Naive B cell (primary cell): Measurements from ENCODE around the gene FAM200B. TPM values are rescaled to one million over a fixed set of nuclear protein-coding genes. Genes with fewer than 3 reads are reported as not detected.
A peak's percentile ranks its signal among the peaks of the same experiment; 100 is the strongest.

Experiments used
- ATAC-seq, 2 donors: fragments of 150-1000 bp; cut with Tn5 transposase; 2 replicates each; pipeline ENCODE4 v1.10.0; 2021; ENCODE audit warnings: low read depth in 2 of 2, mild to moderate bottlenecking in 2 of 2, moderate library complexity in 2 of 2
- DNase-seq: peaks from one replicate; pipeline ENCODE4 v3.0.0; 2022
- H3K27ac Mint-ChIP-seq, 6 donors: one replicate each; pipeline ENCODE4 v1.8.0; 2020 to 2022; ENCODE audit warnings: mild to moderate bottlenecking in 6 of 6, mixed read lengths in 6 of 6, moderate library complexity in 5 of 6, inconsistent platforms in 2 of 6
- H3K27me3 Mint-ChIP-seq, 3 donors: one replicate each; pipeline ENCODE4 v1.8.0; 2021 to 2022; ENCODE audit warnings: mixed read lengths in 3 of 3, mild to moderate bottlenecking in 1 of 3
- H3K36me3 Mint-ChIP-seq, 2 donors: one replicate each; pipeline ENCODE4 v1.8.0; 2020 to 2022; ENCODE audit warnings: mixed read lengths in 2 of 2, inconsistent platforms in 1 of 2, mild to moderate bottlenecking in 1 of 2
- H3K4me1 Mint-ChIP-seq, 3 donors: one replicate each; pipeline ENCODE4 v1.8.0; 2020 to 2022; ENCODE audit warnings: mixed read lengths in 3 of 3, inconsistent platforms in 1 of 3, mild to moderate bottlenecking in 1 of 3, moderate library complexity in 1 of 3
- H3K4me3 Mint-ChIP-seq, 8 donors: one replicate each; pipeline ENCODE4 v1.8.0; 2020 to 2022; ENCODE audit warnings: mild to moderate bottlenecking in 8 of 8, mixed read lengths in 8 of 8, moderate library complexity in 8 of 8, inconsistent platforms in 2 of 8
- H3K9me3 Mint-ChIP-seq, 7 donors: one replicate each; pipeline ENCODE4 v1.8.0; 2020 to 2022; ENCODE audit warnings: mixed read lengths in 7 of 7, mild to moderate bottlenecking in 5 of 7, inconsistent platforms in 2 of 7, moderate library complexity in 1 of 7
- polyA plus RNA-seq, 6 donors: library from polyadenylated mRNA; unstranded; fragments of 300-500 nt; fragmentation: Illumina TruSeq; gene quantifications; one replicate each; pipeline ENCODE4 v1.2.3, GENCODE V29; 2021; ENCODE audit warnings: low read depth in 6 of 6

FAM200B gene
- polyA plus RNA-seq, 6 donors from 2014 or later = 60.1 to 84.2 (median 72.1) TPM

DNA sequence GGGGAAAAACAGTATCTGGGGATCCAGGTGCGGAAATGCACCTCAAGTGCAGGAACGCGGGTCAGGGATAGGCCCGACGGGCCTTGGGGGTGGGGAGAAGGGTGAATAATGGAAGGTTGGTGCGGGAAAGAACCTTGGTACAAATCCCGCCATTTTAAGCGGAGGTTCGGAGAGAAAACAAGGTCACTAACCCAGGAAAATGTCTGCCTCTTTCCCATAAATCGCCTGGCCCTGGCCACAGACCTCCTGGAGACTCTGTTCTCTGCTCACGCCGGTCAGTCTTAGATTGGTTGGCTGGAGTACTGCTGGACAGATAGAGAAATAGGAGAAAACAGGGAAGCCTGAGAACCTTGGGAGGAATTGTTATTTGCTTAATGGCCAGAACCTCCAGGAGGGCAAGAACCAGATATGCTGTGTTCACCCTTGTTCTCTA is 25.6 kb upstream of the FAM200B start:
- peak overlapping the region; percentile 91 to 99 (median 96) for H3K27ac Mint-ChIP-seq
- no peaks in the 10 kb centered on the region for H3K9me3 Mint-ChIP-seq
- no peak for ATAC-seq
- peak overlapping the region; percentile 93 to 99 (median 96) for H3K4me3 Mint-ChIP-seq
- no peak for DNase-seq
- H3K36me3 Mint-ChIP-seq = no peaks in the 10 kb centered on the region
- no peaks in the 10 kb centered on the region for H3K27me3 Mint-ChIP-seq
- H3K4me1 Mint-ChIP-seq = peaks cover 21 to 38% (median 28%) of the 10 kb centered on the region in 3 donors

DNA sequence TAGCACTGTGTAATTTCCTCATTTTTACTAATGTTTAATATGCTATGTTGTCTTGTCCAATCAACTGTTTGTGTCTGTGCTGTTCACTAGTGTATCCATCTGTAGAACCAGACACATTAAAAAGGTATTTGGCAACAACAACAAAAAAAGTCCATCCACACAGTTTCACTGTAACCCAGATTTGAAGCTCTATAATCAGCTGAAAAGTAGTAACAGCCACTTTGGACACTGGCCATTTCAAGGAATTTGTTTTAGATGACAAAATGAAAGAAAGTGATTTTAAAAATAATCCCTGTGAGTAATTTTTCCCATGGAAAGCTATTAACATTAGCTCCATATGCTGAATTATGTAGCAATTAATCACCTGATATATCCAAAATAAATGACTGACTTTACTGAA is 24.3 kb upstream of the FAM200B start:
- Mint-ChIP-seq H3K27me3 (no peaks in the 10 kb centered on the region), H3K4me3 (peak overlapping the region in 2 of 8 donors; percentile 85 to 99), H3K4me1 (peaks cover 16 to 28% (median 20%) of the 10 kb centered on the region in 3 donors), H3K9me3 (no peaks in the 10 kb centered on the region), H3K36me3 (no peaks in the 10 kb centered on the region), H3K27ac (peak overlapping the region in 1 of 6 donors; percentile 91)
- ATAC-seq = no peak
- no peak for DNase-seq

DNA sequence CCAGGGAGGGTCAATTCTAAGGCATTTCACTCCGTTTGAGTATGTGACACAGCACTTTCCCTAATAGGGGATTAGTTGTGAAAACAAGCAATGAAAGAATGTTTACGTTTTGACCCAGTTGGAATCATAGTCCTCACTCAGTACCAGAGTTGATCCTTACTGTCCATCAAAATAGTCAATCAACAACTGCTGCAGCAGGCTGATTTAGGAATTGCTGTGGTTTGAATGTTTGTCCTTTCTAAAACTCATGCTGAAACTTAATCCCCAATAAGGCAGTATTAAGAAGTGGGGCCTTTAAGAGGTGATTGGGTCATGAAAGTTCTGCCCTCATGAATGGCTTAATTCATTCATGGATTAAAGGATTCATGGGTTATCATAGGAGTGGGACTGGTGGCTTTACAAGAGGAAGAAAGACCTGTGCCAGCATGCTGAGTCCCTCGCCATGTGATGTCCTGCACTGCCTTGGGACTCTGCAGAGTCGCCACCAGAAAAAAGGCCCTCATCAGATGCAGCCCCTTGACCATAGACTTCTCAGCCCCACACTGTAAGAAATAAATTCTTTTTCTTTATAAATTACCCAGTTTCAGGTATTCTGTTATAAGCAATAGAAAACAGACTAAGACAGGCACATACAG is 23.4 kb upstream of the FAM200B start:
- DNase-seq = no peak
- peak overlapping the region in 1 of 8 donors; percentile 99 for H3K4me3 Mint-ChIP-seq
- H3K27ac Mint-ChIP-seq = no peak overlapping the region
- no peaks in the 10 kb centered on the region for H3K9me3 Mint-ChIP-seq
- peaks cover 13 to 19% (median 17%) of the 10 kb centered on the region in 3 donors for H3K4me1 Mint-ChIP-seq
- H3K36me3 Mint-ChIP-seq = no peaks in the 10 kb centered on the region
- no peak for ATAC-seq
- no peaks in the 10 kb centered on the region for H3K27me3 Mint-ChIP-seq

DNA sequence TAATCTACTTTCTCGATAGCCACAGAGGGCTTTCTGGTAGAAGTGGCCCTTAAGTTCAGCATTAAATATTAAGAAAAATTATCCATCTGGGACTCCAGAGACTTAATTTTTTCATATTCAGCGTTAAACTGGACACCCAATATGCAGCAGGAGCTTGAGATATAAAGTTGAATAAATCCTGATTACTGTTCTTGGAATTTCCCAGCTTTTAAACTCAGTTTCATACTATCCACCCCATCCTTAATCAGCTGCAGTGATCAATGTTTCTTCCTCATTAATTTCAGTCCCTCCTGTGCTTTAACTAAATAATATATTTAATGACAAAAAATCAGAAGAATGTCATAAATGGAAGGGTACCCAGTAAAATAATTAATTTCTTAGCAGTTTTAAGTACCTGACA is 22.8 kb upstream of the FAM200B start:
- Mint-ChIP-seq H3K4me3 (no peak overlapping the region), H3K4me1 (peaks cover 8 to 14% (median 12%) of the 10 kb centered on the region in 3 donors), H3K36me3 (no peaks in the 10 kb centered on the region), H3K27ac (no peak overlapping the region), H3K9me3 (no peaks in the 10 kb centered on the region), H3K27me3 (no peaks in the 10 kb centered on the region)
- no peak for ATAC-seq
- DNase-seq = no peak

DNA sequence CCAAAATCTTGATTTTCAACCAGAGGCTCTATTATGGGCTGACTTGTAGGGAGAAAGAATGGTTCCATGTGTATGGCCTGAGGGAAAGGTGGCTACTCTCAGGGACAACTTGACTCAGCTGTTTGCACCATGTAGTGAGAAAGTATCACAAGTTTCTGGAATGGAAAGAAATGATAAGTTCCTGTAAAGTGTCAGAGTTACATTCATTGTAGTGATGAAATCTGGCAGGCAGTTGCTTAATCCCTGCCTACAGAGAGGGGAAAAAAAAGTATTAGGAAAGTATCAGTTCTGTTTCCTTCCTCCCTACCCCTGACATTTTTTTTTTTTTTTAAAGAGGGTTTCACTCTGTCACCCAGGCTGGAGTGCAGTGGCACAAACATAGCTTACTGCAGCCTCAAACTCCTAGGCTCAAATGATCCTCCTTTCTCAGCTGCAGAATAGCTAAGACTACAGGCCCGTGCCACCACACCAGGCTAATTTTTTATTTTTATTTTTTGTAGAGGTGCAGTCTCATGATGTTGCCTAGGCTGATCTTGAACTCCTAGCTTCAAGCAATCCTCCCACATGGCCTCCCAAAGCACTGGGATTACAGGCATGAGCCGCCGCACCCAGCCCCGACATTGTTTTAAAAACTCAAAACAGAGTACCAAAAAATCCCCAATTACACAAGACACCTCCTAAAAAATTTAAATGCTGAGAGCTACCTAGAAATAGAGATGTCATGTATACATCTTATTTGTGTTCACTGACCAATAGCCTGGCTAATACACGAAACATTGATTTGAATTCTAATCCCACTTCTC is 21.7 kb upstream of the FAM200B start:
- no peak for ATAC-seq
- H3K27ac Mint-ChIP-seq = no peak overlapping the region
- no peaks in the 10 kb centered on the region for H3K36me3 Mint-ChIP-seq
- H3K9me3 Mint-ChIP-seq = no peaks in the 10 kb centered on the region
- peaks cover 0 to 10% (median 6%) of the 10 kb centered on the region in 3 donors for H3K4me1 Mint-ChIP-seq
- DNase-seq = no peak
- no peak overlapping the region for H3K4me3 Mint-ChIP-seq
- H3K27me3 Mint-ChIP-seq = no peaks in the 10 kb centered on the region

DNA sequence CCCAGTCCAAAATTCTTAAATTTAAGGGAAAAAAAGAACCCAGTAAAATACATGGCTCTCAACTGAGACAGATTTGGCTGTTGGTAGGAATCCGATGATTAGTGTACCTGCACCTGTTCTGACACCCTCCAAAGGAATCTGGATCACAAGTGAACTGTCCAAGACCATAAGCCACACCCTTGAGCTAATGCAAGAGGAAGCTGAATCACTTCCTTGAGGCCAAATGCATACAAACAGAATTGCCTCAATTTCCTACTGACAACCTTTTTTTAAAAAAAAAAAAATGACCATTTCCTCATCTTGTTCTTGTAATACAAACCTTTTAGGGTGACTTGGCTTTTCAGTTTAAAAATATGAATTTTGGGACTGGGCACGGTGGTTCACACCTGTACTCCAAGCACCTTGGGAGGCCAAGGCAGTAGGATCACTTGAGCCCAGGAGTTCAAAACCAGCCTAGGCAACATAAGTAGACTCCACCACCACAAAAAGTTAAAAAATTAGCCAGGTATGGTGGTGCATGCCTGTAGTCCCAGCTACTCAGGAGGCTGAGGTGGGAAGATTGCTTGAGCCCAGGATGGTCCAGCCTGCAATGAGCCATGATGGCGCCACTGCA is 15.8 kb upstream of the FAM200B start:
- peaks cover 0 to 15% (median 15%) of the 10 kb centered on the region in 3 donors for H3K4me1 Mint-ChIP-seq
- H3K4me3 Mint-ChIP-seq = no peak overlapping the region
- no peaks in the 10 kb centered on the region for H3K9me3 Mint-ChIP-seq
- H3K27me3 Mint-ChIP-seq = no peaks in the 10 kb centered on the region
- no peaks in the 10 kb centered on the region for H3K36me3 Mint-ChIP-seq
- no peak overlapping the region for H3K27ac Mint-ChIP-seq
- ATAC-seq (no peak), DNase-seq (no peak)

DNA sequence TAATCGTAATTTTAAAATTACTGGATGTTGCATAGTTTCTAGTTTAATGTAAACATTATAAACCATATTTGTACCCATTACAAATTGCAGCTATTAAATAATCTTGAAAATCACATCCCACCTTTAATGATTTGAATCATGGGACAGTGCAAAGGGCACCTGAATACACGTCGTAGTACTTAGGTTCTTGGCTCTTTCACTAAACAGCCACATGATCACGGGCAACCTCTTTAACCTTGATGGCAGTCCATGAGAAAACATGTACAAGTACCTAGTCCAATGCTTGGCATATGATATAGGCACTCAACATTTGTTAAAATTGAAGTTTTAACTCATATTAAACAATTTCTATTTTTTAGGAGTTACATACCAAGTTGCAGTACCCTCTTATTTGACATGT is 14.6 kb upstream of the FAM200B start:
- H3K4me3 Mint-ChIP-seq = no peak overlapping the region
- H3K27me3 Mint-ChIP-seq = no peaks in the 10 kb centered on the region
- no peak for ATAC-seq

DNA sequence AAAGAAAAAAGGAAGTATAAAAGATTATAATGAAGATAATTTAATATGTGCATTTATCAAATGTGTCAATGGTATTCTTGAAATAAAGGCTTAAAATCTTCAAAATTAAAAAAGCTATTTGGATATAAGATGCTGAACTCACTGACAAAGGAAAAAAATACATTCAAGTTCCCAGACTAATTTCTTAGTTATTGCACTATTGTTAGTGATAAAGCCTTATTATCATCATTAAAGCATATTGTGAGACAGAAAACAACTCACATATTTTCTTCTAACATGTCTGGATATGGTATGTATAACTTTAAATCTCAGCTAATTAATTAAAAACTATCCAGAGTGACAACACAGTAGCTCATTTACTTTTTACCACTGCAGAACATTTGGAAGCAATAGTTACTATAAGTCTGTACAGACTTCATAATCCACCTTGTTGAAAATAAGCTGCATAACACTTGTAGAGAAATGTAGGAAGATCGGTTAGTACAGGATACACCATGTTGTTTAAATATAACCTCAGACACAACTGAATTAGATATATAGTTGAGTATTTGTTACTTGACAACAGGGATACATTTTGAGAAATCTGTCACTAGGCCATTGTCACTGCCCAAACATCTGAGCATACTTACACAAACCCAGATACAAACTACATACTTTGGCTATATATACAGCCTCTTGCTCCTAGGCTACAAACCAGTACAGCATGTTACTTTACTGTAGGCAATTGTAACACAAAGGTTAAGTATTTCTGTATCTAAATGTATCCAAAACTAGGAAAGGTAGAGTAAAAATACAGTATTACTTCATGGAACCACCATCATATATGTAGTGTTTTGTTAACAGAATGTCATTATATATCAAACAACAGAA is 12.8 kb upstream of the FAM200B start:
- Mint-ChIP-seq H3K4me3 (no peak overlapping the region), H3K4me1 (peaks cover 8 to 24% (median 23%) of the 10 kb centered on the region in 3 donors), H3K9me3 (no peaks in the 10 kb centered on the region), H3K27me3 (no peaks in the 10 kb centered on the region), H3K36me3 (no peaks in the 10 kb centered on the region), H3K27ac (peak overlapping the region in 1 of 6 donors; percentile 15)
- ATAC-seq = no peak
- DNase-seq = no peak

More for the DNA sequence above, 14.6 kb upstream of the FAM200B start:
- Mint-ChIP-seq H3K9me3 (no peaks in the 10 kb centered on the region), H3K36me3 (no peaks in the 10 kb centered on the region), H3K27ac (no peak overlapping the region), H3K4me1 (peaks cover 8 to 24% (median 23%) of the 10 kb centered on the region in 3 donors)
- no peak for DNase-seq

DNA sequence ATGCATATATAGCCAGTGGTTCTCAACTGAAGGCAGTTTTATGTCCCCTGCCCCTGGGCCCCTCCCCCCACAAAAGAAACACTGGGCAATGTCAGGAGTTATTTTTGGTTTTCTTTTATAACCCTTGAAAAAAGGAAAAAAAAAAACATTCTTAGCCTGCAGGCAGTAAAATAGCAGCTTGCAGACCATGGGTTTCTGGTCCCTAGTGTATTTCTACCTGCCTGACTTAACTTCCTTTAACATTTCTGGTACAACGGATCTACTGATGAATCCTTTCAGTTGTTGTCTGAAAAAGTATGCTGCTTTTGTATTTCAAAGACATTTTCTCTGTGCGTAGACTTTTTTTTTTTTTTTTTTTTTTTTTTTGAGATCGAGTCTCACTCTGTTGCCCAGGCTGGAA is 11.1 kb upstream of the FAM200B start:
- no peaks in the 10 kb centered on the region for H3K36me3 Mint-ChIP-seq
- peaks cover 12 to 39% (median 27%) of the 10 kb centered on the region in 3 donors for H3K4me1 Mint-ChIP-seq
- ATAC-seq (peak; percentile 28 to 39), DNase-seq (no peak)
- no peaks in the 10 kb centered on the region for H3K9me3 Mint-ChIP-seq
- peak overlapping the region in 6 of 8 donors; percentile 20 to 72 (median 48) for H3K4me3 Mint-ChIP-seq
- no peaks in the 10 kb centered on the region for H3K27me3 Mint-ChIP-seq
- H3K27ac Mint-ChIP-seq = peak overlapping the region in 1 of 6 donors; percentile 56

DNA sequence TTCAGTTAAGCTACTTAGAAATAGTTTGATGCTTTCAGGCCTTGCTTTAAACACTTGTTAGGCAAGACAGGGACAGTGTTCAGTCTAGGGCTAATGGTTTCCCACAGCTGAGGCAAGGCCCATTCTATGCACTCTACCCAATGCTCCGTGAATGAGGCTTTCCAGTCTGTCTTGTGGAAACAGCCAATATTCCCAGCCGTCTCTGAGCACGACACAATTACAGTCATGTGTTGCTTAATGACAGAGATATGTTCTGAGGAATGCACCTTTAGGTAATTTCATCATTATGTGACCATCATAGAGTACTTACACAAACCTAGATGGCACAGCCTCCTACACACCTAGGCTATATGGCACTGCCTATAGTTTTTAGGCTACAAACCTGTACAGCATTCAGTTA is 9.5 kb upstream of the FAM200B start:
- no peaks in the 10 kb centered on the region for H3K36me3 Mint-ChIP-seq
- no peak overlapping the region for H3K4me3 Mint-ChIP-seq
- peak overlapping the region in 2 of 6 donors; percentile 8 to 46 for H3K27ac Mint-ChIP-seq

DNA sequence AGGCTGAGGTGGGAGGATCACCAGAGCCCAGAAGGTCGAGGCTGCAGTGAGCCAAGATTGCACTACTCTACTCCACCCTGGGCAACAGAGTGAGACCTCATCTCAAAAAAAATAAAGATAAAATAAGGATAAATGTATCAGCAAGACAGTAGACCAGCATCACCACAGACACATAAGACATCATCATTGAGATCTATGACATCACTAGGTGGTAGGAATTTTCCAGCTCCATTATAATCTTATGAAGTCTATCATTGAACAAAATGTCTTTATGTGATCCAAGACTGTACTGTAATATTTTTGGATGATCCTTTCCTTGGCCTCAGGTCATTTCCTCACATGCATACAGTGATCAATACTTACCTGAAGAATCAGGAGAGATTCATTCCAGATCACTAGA is 8.3 kb upstream of the FAM200B start:
- Mint-ChIP-seq H3K4me3 (no peak overlapping the region), H3K36me3 (no peaks in the 10 kb centered on the region), H3K27ac (no peak overlapping the region), H3K27me3 (no peaks in the 10 kb centered on the region), H3K4me1 (peaks cover 12 to 39% (median 27%) of the 10 kb centered on the region in 3 donors), H3K9me3 (no peaks in the 10 kb centered on the region)
- DNase-seq = no peak
- no peak for ATAC-seq

More for the DNA sequence above, 9.5 kb upstream of the FAM200B start:
- ATAC-seq (no peak), DNase-seq (no peak)
- H3K27me3 Mint-ChIP-seq = no peaks in the 10 kb centered on the region
- no peaks in the 10 kb centered on the region for H3K9me3 Mint-ChIP-seq
- peaks cover 12 to 39% (median 27%) of the 10 kb centered on the region in 3 donors for H3K4me1 Mint-ChIP-seq

DNA sequence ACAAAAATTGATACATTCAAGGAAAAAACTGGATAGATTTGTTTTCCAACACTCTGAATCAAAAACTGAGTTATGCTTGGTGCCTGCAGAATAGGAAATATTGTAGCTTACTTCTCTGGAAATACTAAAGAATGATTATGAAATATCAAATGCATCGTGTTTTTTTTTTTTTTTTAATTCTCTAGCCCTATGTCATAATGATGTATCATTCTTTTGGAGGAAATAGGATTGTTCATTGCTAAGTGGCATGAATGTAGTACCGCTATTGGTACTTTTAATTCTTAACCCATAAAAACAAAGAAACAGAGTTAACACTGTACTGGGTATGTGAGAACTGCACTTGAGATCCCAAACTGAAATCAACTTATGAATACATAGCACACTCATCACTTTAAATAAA is 7.6 kb upstream of the FAM200B start:
- Mint-ChIP-seq H3K27me3 (no peaks in the 10 kb centered on the region), H3K9me3 (no peaks in the 10 kb centered on the region), H3K36me3 (no peaks in the 10 kb centered on the region), H3K4me3 (no peak overlapping the region), H3K4me1 (peaks cover 12 to 39% (median 27%) of the 10 kb centered on the region in 3 donors), H3K27ac (peak overlapping the region in 1 of 6 donors; percentile 38)
- DNase-seq = no peak
- ATAC-seq = no peak

DNA sequence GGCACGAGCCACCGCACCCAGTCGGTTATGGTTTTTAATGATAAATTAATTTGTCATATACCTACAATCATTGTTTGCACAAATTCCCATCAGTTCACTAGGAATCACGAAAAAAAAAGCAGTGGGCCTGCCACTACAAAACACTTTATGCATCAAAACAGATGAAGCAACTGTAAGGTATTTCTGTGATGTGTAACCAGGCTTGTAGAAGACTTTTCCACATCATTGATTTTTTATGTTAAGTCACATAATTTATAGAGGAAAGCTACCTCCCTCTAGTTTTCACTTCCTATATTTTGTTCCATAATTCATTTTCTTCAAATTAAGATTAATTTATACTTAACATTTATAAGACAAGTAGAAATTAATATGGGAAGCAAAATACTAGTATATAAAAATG is 6.7 kb upstream of the FAM200B start:
- Mint-ChIP-seq H3K27me3 (no peaks in the 10 kb centered on the region), H3K4me3 (peak overlapping the region in 7 of 8 donors; percentile 35 to 75 (median 61)), H3K9me3 (no peaks in the 10 kb centered on the region), H3K36me3 (no peaks in the 10 kb centered on the region), H3K4me1 (peaks cover 12 to 38% (median 30%) of the 10 kb centered on the region in 3 donors), H3K27ac (peak overlapping the region in 5 of 6 donors; percentile 60 to 86 (median 81))
- ATAC-seq (peak; percentile 64 to 85), DNase-seq (peak; percentile 13)
